HepG2 (cell line): ENCODE measurements around the gene AK8. TPM values are rescaled to one million over a fixed set of nuclear protein-coding genes. Genes with fewer than 3 reads are reported as not detected.
A peak's percentile ranks its signal among the peaks of the same experiment; 100 is the strongest.

Experiments used
- ARHGAP35 ChIP-seq: sonication (generic); formaldehyde crosslinking; IDR thresholded peaks from 2 replicates; pipeline ENCODE4 v1.9.0; 2022; ENCODE audit warnings: mild to moderate bottlenecking, inconsistent platforms, moderate library complexity, missing genetic modification reagents, borderline replicate concordance
- ATAD3A ChIP-seq: sonication (generic); formaldehyde crosslinking; IDR thresholded peaks from 2 replicates; pipeline ENCODE4 v1.4.0; 2020; ENCODE audit warnings: missing genetic modification reagents
- CENPT ChIP-seq: sonication (generic); formaldehyde crosslinking; IDR thresholded peaks from 2 replicates; pipeline ENCODE4 v1.8.0; 2022; ENCODE audit warnings: low read depth, mild to moderate bottlenecking, moderate library complexity, missing genetic modification reagents
- ETV5 ChIP-seq: IDR thresholded peaks from 2 replicates; pipeline ENCODE4 v1.6.1; 2018; ENCODE audit warnings: missing biosample characterization, missing genetic modification reagents, inconsistent platforms, borderline replicate concordance
- FOXK1 ChIP-seq: sonication (generic); formaldehyde crosslinking; IDR thresholded peaks from 2 replicates; pipeline ENCODE4 v1.4.0; 2020; ENCODE audit warnings: low read depth, missing genetic modification reagents, borderline replicate concordance
- FOXO1 ChIP-seq: sonication (generic); formaldehyde crosslinking; IDR thresholded peaks from 2 replicates; pipeline ENCODE4 v1.4.0; 2020; ENCODE audit warnings: missing genetic modification reagents
- KDM3A ChIP-seq: IDR thresholded peaks from 2 replicates; pipeline ENCODE4 v1.6.1; 2018; ENCODE audit warnings: low read depth, missing compliant biosample characterization
- MIER2 ChIP-seq: IDR thresholded peaks from 2 replicates; pipeline ENCODE4 v1.6.1; 2016; ENCODE audit warnings: missing biosample characterization, missing genetic modification reagents
- NCOA5 ChIP-seq: sonication (generic); formaldehyde crosslinking; IDR thresholded peaks from 2 replicates; pipeline ENCODE4 v1.4.0; 2020; ENCODE audit warnings: missing genetic modification reagents
- NFIB ChIP-seq: sonication (generic); formaldehyde crosslinking; IDR thresholded peaks from 2 replicates; pipeline ENCODE4 v1.9.0; 2021; ENCODE audit warnings: missing genetic modification reagents, mild to moderate bottlenecking, borderline replicate concordance
- NR2F6 ChIP-seq, 2 experiments: IDR thresholded peaks; 2 replicates each; pipeline ENCODE4 v1.6.1; 2016; ENCODE audit warnings: antibody characterized with exemption in 1 of 2, mild to moderate bottlenecking in 1 of 2
- PAWR ChIP-seq: sonication (generic); formaldehyde crosslinking; IDR thresholded peaks from 2 replicates; pipeline ENCODE4 v1.4.0; 2020; ENCODE audit warnings: missing genetic modification reagents, mild to moderate bottlenecking, borderline replicate concordance
- SIX1 ChIP-seq: sonication (generic); formaldehyde crosslinking; IDR thresholded peaks from 2 replicates; pipeline ENCODE4 v1.4.0; 2020; ENCODE audit warnings: missing genetic modification reagents, borderline replicate concordance
- TFE3 ChIP-seq: IDR thresholded peaks from 2 replicates; pipeline ENCODE4 v1.6.1; 2016
- YEATS4 ChIP-seq: sonication (generic); formaldehyde crosslinking; IDR thresholded peaks from 2 replicates; pipeline ENCODE4 v1.4.0; 2020; ENCODE audit warnings: missing genetic modification reagents, borderline replicate concordance
- ZBTB8A ChIP-seq: sonication (generic); formaldehyde crosslinking; IDR thresholded peaks from 2 replicates; pipeline ENCODE4 v1.4.0; 2020; ENCODE audit warnings: mild to moderate bottlenecking, low read depth, missing genetic modification reagents, borderline replicate concordance
- ZFP36L1 ChIP-seq: sonication (generic); formaldehyde crosslinking; IDR thresholded peaks from 2 replicates; pipeline ENCODE4 v1.8.0; 2022; ENCODE audit warnings: mild to moderate bottlenecking, missing genetic modification reagents, moderate library complexity
- ZFP41 ChIP-seq: sonication (generic); formaldehyde crosslinking; IDR thresholded peaks from 2 replicates; pipeline ENCODE4 v1.4.0; 2020; ENCODE audit warnings: mild to moderate bottlenecking, missing genetic modification reagents, borderline replicate concordance
- ZNF264 ChIP-seq: sonication (generic); formaldehyde crosslinking; IDR thresholded peaks from 2 replicates; pipeline ENCODE4 v1.4.0; 2020; ENCODE audit warnings: missing genetic modification reagents
- ZNF326 ChIP-seq: sonication (generic); formaldehyde crosslinking; IDR thresholded peaks from 2 replicates; pipeline ENCODE4 v1.4.0; 2020; ENCODE audit warnings: missing genetic modification reagents, borderline replicate concordance
- ZNF333 ChIP-seq: sonication (generic); formaldehyde crosslinking; IDR thresholded peaks from 2 replicates; pipeline ENCODE4 v1.4.0; 2020; ENCODE audit warnings: mild to moderate bottlenecking, missing genetic modification reagents, borderline replicate concordance
- ZNF335 ChIP-seq: sonication (generic); formaldehyde crosslinking; IDR thresholded peaks from 2 replicates; pipeline ENCODE4 v1.4.0; 2020; ENCODE audit warnings: missing genetic modification reagents
- ZNF547 ChIP-seq: sonication (generic); formaldehyde crosslinking; IDR thresholded peaks from 2 replicates; pipeline ENCODE4 v1.5.1; 2020; ENCODE audit warnings: mild to moderate bottlenecking, missing genetic modification reagents
- ZNF720 ChIP-seq: sonication (generic); formaldehyde crosslinking; IDR thresholded peaks from 2 replicates; pipeline ENCODE4 v1.4.0; 2020; ENCODE audit warnings: missing genetic modification reagents
- ZNF777 ChIP-seq: sonication (generic); formaldehyde crosslinking; IDR thresholded peaks from 2 replicates; pipeline ENCODE4 v1.4.0; 2020; ENCODE audit warnings: missing genetic modification reagents
- ZNF850 ChIP-seq: sonication (generic); formaldehyde crosslinking; conservative IDR thresholded peaks from 2 replicates; pipeline ENCODE4 v1.9.0; 2021; ENCODE audit warnings: mild to moderate bottlenecking, missing genetic modification reagents
- ZZZ3 ChIP-seq: sonication (generic); formaldehyde crosslinking; IDR thresholded peaks from 2 replicates; pipeline ENCODE4 v1.4.0; 2020; ENCODE audit warnings: missing genetic modification reagents, mild to moderate bottlenecking, borderline replicate concordance
- polyA plus RNA-seq, 8 experiments: library from polyadenylated mRNA; depleted of rRNA in 3 of 8; stranded (reverse) in 7 of 8; unstranded in 1 of 8; fragments of >200 nt; fragmentation: Illumina TruSeq in 4 of 8; extraction: Trizol in 4 of 8; gene quantifications; 2 replicates each; pipeline versions ENCODE4 v1.2.1 to v1.2.3, GENCODE V29; 2011 to 2016; ENCODE audit warnings: low read depth in 4 of 8, missing spikeins in 1 of 8, mixed read lengths in 1 of 8; ENCODE audit not compliant: insufficient read depth in 1 of 8
- total RNA-seq, 5 experiments: library from RNA; depleted of rRNA; stranded (reverse); fragments of >200 nt; fragmentation: Illumina TruSeq; extraction: Trizol; gene quantifications; 2 replicates each; pipeline ENCODE4 v1.2.3, GENCODE V29; 2016; ENCODE audit warnings: low read depth in 1 of 5
- TF ChIP-seq, protein P1 (sequence below): sonication (generic); formaldehyde crosslinking; IDR thresholded peaks from 2 replicates; pipeline ENCODE4 v1.4.0; 2020; ENCODE audit warnings: missing genetic modification reagents

The AK8 gene
- total and polyA plus RNA-seq, 2 of the 13 experiments (the other 11 are each of a cell fraction or from before 2014, with no cell fraction given): 0.11 TPM; not detected in 1

GRCh38 chr9:132877824-132878694 is at the start of gene AK8 (continued):
- TF ChIP-seq SIX1 (CRISPR knock-in tag): peak; percentile 63; the same call in 1 of the 2 replicates
- TF ChIP-seq ZNF264 (CRISPR knock-in tag): no peak
- TF ChIP-seq FOXK1 (CRISPR knock-in tag): peak; percentile 46; the same call in 1 of the 2 replicates
- TF ChIP-seq ZNF777: peak; percentile 100
- no peak; the same call in 1 of the 2 replicates for TF ChIP-seq ZNF335 (CRISPR knock-in tag)
- no peak for TF ChIP-seq CENPT (CRISPR knock-in tag)
- 0 out of 2 replicates have a peak, but pooled peaks have one; percentile 60 for TF ChIP-seq ZFP41 (CRISPR knock-in tag)
- no peak for TF ChIP-seq ZNF720 (CRISPR knock-in tag)
- no peak for TF ChIP-seq MIER2 (CRISPR knock-in tag)
- no peak for TF ChIP-seq NFIB
- TF ChIP-seq PAWR (CRISPR knock-in tag): no peak
- no peak for TF ChIP-seq ZNF850 (CRISPR knock-in tag)
- peak; percentile 33; the same call in 1 of the 2 replicates for TF ChIP-seq FOXO1 (CRISPR knock-in tag)
- no peak for TF ChIP-seq ZNF333 (CRISPR knock-in tag)
- TF ChIP-seq, protein P1, sequence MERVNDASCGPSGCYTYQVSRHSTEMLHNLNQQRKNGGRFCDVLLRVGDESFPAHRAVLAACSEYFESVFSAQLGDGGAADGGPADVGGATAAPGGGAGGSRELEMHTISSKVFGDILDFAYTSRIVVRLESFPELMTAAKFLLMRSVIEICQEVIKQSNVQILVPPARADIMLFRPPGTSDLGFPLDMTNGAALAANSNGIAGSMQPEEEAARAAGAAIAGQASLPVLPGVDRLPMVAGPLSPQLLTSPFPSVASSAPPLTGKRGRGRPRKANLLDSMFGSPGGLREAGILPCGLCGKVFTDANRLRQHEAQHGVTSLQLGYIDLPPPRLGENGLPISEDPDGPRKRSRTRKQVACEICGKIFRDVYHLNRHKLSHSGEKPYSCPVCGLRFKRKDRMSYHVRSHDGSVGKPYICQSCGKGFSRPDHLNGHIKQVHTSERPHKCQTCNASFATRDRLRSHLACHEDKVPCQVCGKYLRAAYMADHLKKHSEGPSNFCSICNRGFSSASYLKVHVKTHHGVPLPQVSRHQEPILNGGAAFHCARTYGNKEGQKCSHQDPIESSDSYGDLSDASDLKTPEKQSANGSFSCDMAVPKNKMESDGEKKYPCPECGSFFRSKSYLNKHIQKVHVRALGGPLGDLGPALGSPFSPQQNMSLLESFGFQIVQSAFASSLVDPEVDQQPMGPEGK (CRISPR knock-in tag): peak; percentile 75
- TF ChIP-seq ARHGAP35 (CRISPR knock-in tag): peak; percentile 62; the same call in 1 of the 2 replicates
- TF ChIP-seq KDM3A (CRISPR knock-in tag): no peak
- no peak for TF ChIP-seq NR2F6 (IDR thresholded peaks at IDR 0.05)
- peak; percentile 45; the same call in 1 of the 2 replicates for TF ChIP-seq NR2F6 (CRISPR knock-in tag; IDR thresholded peaks at IDR 0.05)
- no peak for TF ChIP-seq NCOA5 (CRISPR knock-in tag)
- no peak for TF ChIP-seq TFE3 (CRISPR knock-in tag)
- TF ChIP-seq ZZZ3 (CRISPR knock-in tag): peak; percentile 52; the same call in 1 of the 2 replicates
- TF ChIP-seq ZNF547: peak; percentile 77; the same call in 1 of the 2 replicates
- no peak for TF ChIP-seq ZNF326 (CRISPR knock-in tag)
- peak; percentile 85 for TF ChIP-seq YEATS4
- no peak; the same call in 1 of the 2 replicates for TF ChIP-seq ETV5 (CRISPR knock-in tag)
- no peak for TF ChIP-seq ZFP36L1
- TF ChIP-seq ZBTB8A: no peak
- no peak for TF ChIP-seq ATAD3A (CRISPR knock-in tag)
